ENCODE data around the gene NAV2. TPM values are rescaled to one million over a fixed set of nuclear protein-coding genes. Genes with fewer than 3 reads are reported as not detected.

NAV2 gene
- total RNA-seq, 1 donor, result 11.2 TPM

- peak; percentile 18 for DNase-seq (ENCODE audit: low read depth)
- H3K4me3 ChIP-seq (ENCODE audit: low read depth, low read length), result no peak overlapping the region
- TF ChIP-seq CTCF (IDR thresholded peaks at IDR 0.05; ENCODE audit: insufficient read depth, low read depth, low read length), result peak; percentile 30
Measured at GRCh38 chr11:19735157-19735908, 22.7 kb downstream of the NAV2 start.

- no peak for TF ChIP-seq CTCF (IDR thresholded peaks at IDR 0.05; ENCODE audit: insufficient read depth, low read depth, low read length)
- H3K4me3 ChIP-seq (ENCODE audit: low read depth, low read length), result no peak overlapping the region
- DNase-seq (ENCODE audit: low read depth), result no peak
Measured at GRCh38 chr11:19735909-19736498, 23.4 kb downstream of the NAV2 start.

- no peak for TF ChIP-seq CTCF (IDR thresholded peaks at IDR 0.05; ENCODE audit: insufficient read depth, low read depth, low read length)
- DNase-seq (ENCODE audit: low read depth), result no peak
Measured at GRCh38 chr11:19736831-19737230, 24.2 kb downstream of the NAV2 start.

GRCh38 chr11:19737575-19737974 is 24.9 kb downstream of the NAV2 start:
- no peak overlapping the region for H3K4me3 ChIP-seq (ENCODE audit: low read depth, low read length)
- DNase-seq (ENCODE audit: low read depth), result no peak
- no peak for TF ChIP-seq CTCF (IDR thresholded peaks at IDR 0.05; ENCODE audit: insufficient read depth, low read depth, low read length)

More at GRCh38 chr11:19736831-19737230, 24.2 kb downstream of the NAV2 start:
- no peak overlapping the region for H3K4me3 ChIP-seq (ENCODE audit: low read depth, low read length)

- TF ChIP-seq CTCF (IDR thresholded peaks at IDR 0.05; ENCODE audit: insufficient read depth, low read depth, low read length), result no peak
- no peak for DNase-seq (ENCODE audit: low read depth)
- no peak overlapping the region for H3K4me3 ChIP-seq (ENCODE audit: low read depth, low read length)
Measured at GRCh38 chr11:19738124-19738523, 25.5 kb downstream of the NAV2 start.

- H3K4me3 ChIP-seq (ENCODE audit: low read depth, low read length), result no peak overlapping the region
- DNase-seq (ENCODE audit: low read depth), result peak; percentile 11
- peak; percentile 38 for TF ChIP-seq CTCF (IDR thresholded peaks at IDR 0.05; ENCODE audit: insufficient read depth, low read depth, low read length)
Measured at GRCh38 chr11:19739872-19740271, 27.2 kb downstream of the NAV2 start.

All from fibroblast of villous mesenchyme (primary cell).